Stimulated activated CD4-positive, alpha-beta T cell treated with anti-CD3 and anti-CD28 coated beads, Interleukin-1b, Interleukin-23, amount 100 ng/mL, for 48 hours (primary cell): ENCODE results near the gene MYCBP2.
"Not testable (repeated sequence)": the region's sequence is repeated elsewhere in the genome, so short reads cannot be mapped to it uniquely, and the experiment has no call there.

ENCODE experiments used
- DNase-seq: peaks from one replicate; pipeline ENCODE4 v3.0.0-alpha.2; 2020

The MYCBP2 gene

GRCh38 chr13:77326905-77327604, at the start of gene MYCBP2:
TSS of gene MYCBP2 (minus strand) at chr13:77327094. CDS start at chr13:77326775, 319 bp downstream.
- DNase-seq: peak; percentile 97

GRCh38 chr13:77375560-77376108, 48.7 kb upstream of the MYCBP2 start:
- no peak for DNase-seq

GRCh38 chr13:77374786-77375185, 47.9 kb upstream of the MYCBP2 start:
- peak; percentile 14 for DNase-seq

GRCh38 chr13:77374339-77374738, 47.4 kb upstream of the MYCBP2 start:
- no peak for DNase-seq

GRCh38 chr13:77373502-77373901, 46.6 kb upstream of the MYCBP2 start:
- no peak for DNase-seq

GRCh38 chr13:77372275-77372674, 45.4 kb upstream of the MYCBP2 start:
- no peak for DNase-seq

GRCh38 chr13:77370888-77371287, 44.0 kb upstream of the MYCBP2 start:
- DNase-seq: no peak

- DNase-seq: no peak
Measured at GRCh38 chr13:77362166-77362565, 35.3 kb upstream of the MYCBP2 start.

- DNase-seq: no peak
Measured at GRCh38 chr13:77360032-77360685, 33.3 kb upstream of the MYCBP2 start.

GRCh38 chr13:77359171-77359570, 32.3 kb upstream of the MYCBP2 start:
- no peak for DNase-seq

GRCh38 chr13:77358001-77358400, 31.1 kb upstream of the MYCBP2 start:
- no peak for DNase-seq

GRCh38 chr13:77356155-77356554, 29.3 kb upstream of the MYCBP2 start:
- no peak for DNase-seq

- no peak for DNase-seq
Measured at GRCh38 chr13:77353995-77354394, 27.1 kb upstream of the MYCBP2 start.

GRCh38 chr13:77351315-77351714, 24.4 kb upstream of the MYCBP2 start:
- DNase-seq: no peak

- DNase-seq: no peak
Measured at GRCh38 chr13:77350811-77351210, 23.9 kb upstream of the MYCBP2 start.

GRCh38 chr13:77349365-77349764, 22.5 kb upstream of the MYCBP2 start:
- no peak for DNase-seq

- not testable (repeated sequence) for DNase-seq
Measured at GRCh38 chr13:77347351-77347750, 20.5 kb upstream of the MYCBP2 start.

- no peak for DNase-seq
Measured at GRCh38 chr13:77345150-77345780, 18.4 kb upstream of the MYCBP2 start.

GRCh38 chr13:77343841-77344240, 16.9 kb upstream of the MYCBP2 start:
- no peak for DNase-seq

GRCh38 chr13:77339408-77339807, 12.5 kb upstream of the MYCBP2 start:
- DNase-seq: no peak

- DNase-seq: no peak
Measured at GRCh38 chr13:77338961-77339401, 12.1 kb upstream of the MYCBP2 start.

GRCh38 chr13:77338329-77338728, 11.4 kb upstream of the MYCBP2 start:
- DNase-seq: no peak

GRCh38 chr13:77337159-77337558, 10.3 kb upstream of the MYCBP2 start:
- no peak for DNase-seq

- DNase-seq: no peak
Measured at GRCh38 chr13:77335543-77335942, 8.6 kb upstream of the MYCBP2 start.
